ENCODE results near the gene HOXB2.

Gene HOXB2

GRCh38 chr17:48574505-48575065 is 29.7 kb upstream of the HOXB2 start:
- Mint-ChIP-seq H3K9me3 (no peaks in the 10 kb centered on the region), H3K4me3 (peak overlapping the region; percentile 3), H3K27ac (no peak overlapping the region), H3K27me3 (ENCODE audit: low read depth) (peaks cover 13% of the 10 kb centered on the region), H3K4me1 (ENCODE audit: low read depth) (peaks cover 33% of the 10 kb centered on the region), H3K36me3 (ENCODE audit: low read depth) (peaks cover 22% of the 10 kb centered on the region)

GRCh38 chr17:48571826-48572417 is 27.0 kb upstream of the HOXB2 start:
- Mint-ChIP-seq H3K27ac (no peak overlapping the region), H3K9me3 (no peaks in the 10 kb centered on the region), H3K36me3 (ENCODE audit: low read depth) (peaks cover 21% of the 10 kb centered on the region), H3K4me3 (no peak overlapping the region), H3K4me1 (ENCODE audit: low read depth) (peaks cover 28% of the 10 kb centered on the region), H3K27me3 (ENCODE audit: low read depth) (peaks cover 3% of the 10 kb centered on the region)

GRCh38 chr17:48571024-48571818 is 26.3 kb upstream of the HOXB2 start:
- Mint-ChIP-seq H3K36me3 (ENCODE audit: low read depth) (peaks cover 19% of the 10 kb centered on the region), H3K4me1 (ENCODE audit: low read depth) (peaks cover 25% of the 10 kb centered on the region), H3K27me3 (ENCODE audit: low read depth) (peaks cover 3% of the 10 kb centered on the region), H3K27ac (no peak overlapping the region), H3K9me3 (no peaks in the 10 kb centered on the region), H3K4me3 (no peak overlapping the region)

- Mint-ChIP-seq H3K4me3 (no peak overlapping the region), H3K27ac (no peak overlapping the region), H3K27me3 (ENCODE audit: low read depth) (peaks cover 3% of the 10 kb centered on the region)
Observed at GRCh38 chr17:48570325-48571023, 25.6 kb upstream of the HOXB2 start.

GRCh38 chr17:48569674-48570324 is 24.9 kb upstream of the HOXB2 start:
- peaks cover 5% of the 10 kb centered on the region for H3K27me3 Mint-ChIP-seq (ENCODE audit: low read depth)
- no peaks in the 10 kb centered on the region for H3K9me3 Mint-ChIP-seq
- no peak overlapping the region for H3K4me3 Mint-ChIP-seq
- H3K4me1 Mint-ChIP-seq (ENCODE audit: low read depth) = peaks cover 16% of the 10 kb centered on the region
- H3K27ac Mint-ChIP-seq = no peak overlapping the region
- H3K36me3 Mint-ChIP-seq (ENCODE audit: low read depth) = peaks cover 19% of the 10 kb centered on the region

More at GRCh38 chr17:48570325-48571023, 25.6 kb upstream of the HOXB2 start:
- Mint-ChIP-seq H3K4me1 (ENCODE audit: low read depth) (peaks cover 19% of the 10 kb centered on the region), H3K36me3 (ENCODE audit: low read depth) (peaks cover 19% of the 10 kb centered on the region), H3K9me3 (no peaks in the 10 kb centered on the region)

GRCh38 chr17:48569240-48569582 is 24.3 kb upstream of the HOXB2 start:
- Mint-ChIP-seq H3K36me3 (ENCODE audit: low read depth) (peaks cover 18% of the 10 kb centered on the region), H3K4me3 (no peak overlapping the region), H3K27ac (no peak overlapping the region), H3K9me3 (no peaks in the 10 kb centered on the region), H3K4me1 (ENCODE audit: low read depth) (peaks cover 12% of the 10 kb centered on the region), H3K27me3 (ENCODE audit: low read depth) (peaks cover 8% of the 10 kb centered on the region)

- Mint-ChIP-seq H3K27me3 (ENCODE audit: low read depth) (peaks cover 10% of the 10 kb centered on the region), H3K9me3 (no peaks in the 10 kb centered on the region), H3K4me3 (no peak overlapping the region), H3K36me3 (ENCODE audit: low read depth) (peaks cover 19% of the 10 kb centered on the region), H3K27ac (peak overlapping the region; percentile 10), H3K4me1 (ENCODE audit: low read depth) (peaks cover 10% of the 10 kb centered on the region)
Observed at GRCh38 chr17:48568499-48569239, 23.8 kb upstream of the HOXB2 start.

- peaks cover 6% of the 10 kb centered on the region for H3K4me1 Mint-ChIP-seq (ENCODE audit: low read depth)
Observed at GRCh38 chr17:48567646-48568354, 22.9 kb upstream of the HOXB2 start.

GRCh38 chr17:48567209-48567608 is 22.3 kb upstream of the HOXB2 start:
- Mint-ChIP-seq H3K27me3 (ENCODE audit: low read depth) (peaks cover 12% of the 10 kb centered on the region), H3K27ac (no peak overlapping the region), H3K36me3 (ENCODE audit: low read depth) (peaks cover 17% of the 10 kb centered on the region), H3K4me1 (ENCODE audit: low read depth) (peaks cover 6% of the 10 kb centered on the region), H3K9me3 (no peaks in the 10 kb centered on the region), H3K4me3 (no peak overlapping the region)

More at GRCh38 chr17:48567646-48568354, 22.9 kb upstream of the HOXB2 start:
- Mint-ChIP-seq H3K27ac (no peak overlapping the region), H3K36me3 (ENCODE audit: low read depth) (peaks cover 17% of the 10 kb centered on the region), H3K4me3 (no peak overlapping the region), H3K9me3 (no peaks in the 10 kb centered on the region), H3K27me3 (ENCODE audit: low read depth) (peaks cover 11% of the 10 kb centered on the region)

GRCh38 chr17:48566717-48567116 is 21.8 kb upstream of the HOXB2 start:
- peaks cover 15% of the 10 kb centered on the region for H3K36me3 Mint-ChIP-seq (ENCODE audit: low read depth)

GRCh38 chr17:48565925-48566710 is 21.2 kb upstream of the HOXB2 start:
- Mint-ChIP-seq H3K36me3 (ENCODE audit: low read depth) (peaks cover 13% of the 10 kb centered on the region), H3K9me3 (no peaks in the 10 kb centered on the region), H3K4me3 (no peak overlapping the region), H3K4me1 (ENCODE audit: low read depth) (peaks cover 11% of the 10 kb centered on the region), H3K27ac (no peak overlapping the region), H3K27me3 (ENCODE audit: low read depth) (peaks cover 12% of the 10 kb centered on the region)

More at GRCh38 chr17:48566717-48567116, 21.8 kb upstream of the HOXB2 start:
- Mint-ChIP-seq H3K4me3 (no peak overlapping the region), H3K27me3 (ENCODE audit: low read depth) (peaks cover 12% of the 10 kb centered on the region), H3K4me1 (ENCODE audit: low read depth) (peaks cover 7% of the 10 kb centered on the region), H3K27ac (no peak overlapping the region), H3K9me3 (no peaks in the 10 kb centered on the region)

GRCh38 chr17:48565022-48565554 is 20.2 kb upstream of the HOXB2 start:
- peaks cover 11% of the 10 kb centered on the region for H3K36me3 Mint-ChIP-seq (ENCODE audit: low read depth)
- no peak overlapping the region for H3K27ac Mint-ChIP-seq
- peak overlapping the region; percentile 6 for H3K4me3 Mint-ChIP-seq
- H3K27me3 Mint-ChIP-seq (ENCODE audit: low read depth) = peaks cover 12% of the 10 kb centered on the region
- no peaks in the 10 kb centered on the region for H3K9me3 Mint-ChIP-seq
- peaks cover 11% of the 10 kb centered on the region for H3K4me1 Mint-ChIP-seq (ENCODE audit: low read depth)
